KBM-7 (cell line): ENCODE measurements around the gene PDXDC1.
"Not testable (repeated sequence)": the region's sequence is repeated elsewhere in the genome, so short reads cannot be mapped to it uniquely, and the experiment has no call there.

ENCODE experiments used
- DNase-seq: peaks from one replicate; pipeline ENCODE4 v3.0.0-alpha.2; 2015
- in situ Hi-C: fragments of 300-500 bp; cut with MboI; formaldehyde crosslinking; loops from 2 replicates; pipeline ENCODE4 v1.14.3; 2020; ENCODE audit warnings: low sequenced_read_pairs, low pct_unique_long_range_greater_than_20kb, mixed read lengths

Gene PDXDC1

GRCh38 chr16:15180946-15181345, 206.1 kb downstream of the PDXDC1 start:
- in situ Hi-C loops, DNase-seq: not testable (repeated sequence)

GRCh38 chr16:15184000-15184399, 209.2 kb downstream of the PDXDC1 start:
- DNase-seq, in situ Hi-C loops: not testable (repeated sequence)
